Fibroblast of skin of right quadriceps (primary cell): Measurements from ENCODE around the gene LHFPL2.

Source experiments
- DNase-seq: peaks from one replicate; pipeline ENCODE4 v3.0.0-alpha.2; 2013

Gene LHFPL2

DNA sequence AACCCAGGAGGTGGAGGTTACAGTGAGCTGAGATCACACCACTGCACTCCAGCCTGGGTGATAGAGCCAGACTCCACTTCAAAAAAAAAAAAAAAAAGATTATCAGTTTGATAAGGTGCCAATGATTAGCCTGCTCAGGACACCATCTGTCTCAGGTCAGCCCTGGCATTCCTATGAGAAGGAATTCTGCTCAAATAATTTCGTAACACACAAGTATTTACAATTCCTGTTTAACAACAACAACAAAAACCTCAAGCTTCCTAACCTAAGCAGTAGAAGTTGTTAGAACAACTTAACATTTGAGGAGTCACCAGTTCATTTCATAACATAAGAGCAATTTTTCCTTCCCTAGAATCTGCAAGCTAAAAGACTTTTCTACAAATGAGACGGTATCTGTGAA lies 85.0 kb downstream of the LHFPL2 start:
- DNase-seq: no peak

DNA sequence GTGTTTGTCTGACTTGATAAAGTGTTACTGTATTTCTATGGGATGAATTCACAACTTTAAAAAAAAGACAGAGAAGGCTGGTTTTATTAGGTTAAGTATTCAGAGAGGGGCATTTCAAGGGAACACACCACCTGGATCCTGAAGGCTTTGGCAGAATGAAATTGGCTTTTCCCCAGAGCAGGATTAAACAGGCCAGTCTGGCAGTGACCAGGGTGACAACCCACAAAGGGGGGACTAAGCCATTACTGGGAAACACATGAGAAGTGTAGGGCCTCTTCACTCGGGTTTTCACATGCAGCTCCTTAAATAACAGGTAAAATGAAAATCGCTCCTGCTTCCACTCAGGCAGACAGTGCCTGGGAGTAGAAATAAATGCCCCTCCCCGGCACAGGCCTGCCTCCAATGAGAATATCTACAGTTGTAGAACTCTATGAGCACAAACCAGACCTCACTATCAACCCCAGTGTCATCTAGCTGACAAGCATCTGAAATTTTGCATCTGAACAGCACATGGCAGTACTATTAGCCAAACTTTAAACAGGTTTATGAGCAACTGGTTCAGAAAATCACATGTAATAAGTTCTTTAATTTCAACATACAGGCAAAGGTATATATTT lies 85.8 kb downstream of the LHFPL2 start:
- no peak for DNase-seq

DNA sequence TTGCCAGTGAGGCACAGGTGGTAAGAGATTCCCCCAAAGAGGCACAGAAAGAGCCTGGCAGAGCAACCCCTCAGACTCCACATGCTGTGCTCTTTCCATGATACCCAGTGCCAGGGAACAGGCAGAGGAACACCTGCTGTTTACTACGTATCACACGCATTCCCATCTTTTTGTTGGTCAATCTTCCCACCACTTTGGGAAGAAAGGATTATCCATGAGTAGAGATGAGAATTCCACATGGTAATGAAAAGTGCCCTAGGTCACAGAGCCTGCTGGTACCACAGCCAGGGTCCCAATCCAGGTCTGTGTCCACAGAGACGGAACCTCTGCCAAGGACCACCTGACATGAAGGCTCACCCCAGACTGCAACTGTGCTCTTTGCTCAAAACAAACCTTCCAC lies 86.6 kb downstream of the LHFPL2 start:
- no peak for DNase-seq

DNA sequence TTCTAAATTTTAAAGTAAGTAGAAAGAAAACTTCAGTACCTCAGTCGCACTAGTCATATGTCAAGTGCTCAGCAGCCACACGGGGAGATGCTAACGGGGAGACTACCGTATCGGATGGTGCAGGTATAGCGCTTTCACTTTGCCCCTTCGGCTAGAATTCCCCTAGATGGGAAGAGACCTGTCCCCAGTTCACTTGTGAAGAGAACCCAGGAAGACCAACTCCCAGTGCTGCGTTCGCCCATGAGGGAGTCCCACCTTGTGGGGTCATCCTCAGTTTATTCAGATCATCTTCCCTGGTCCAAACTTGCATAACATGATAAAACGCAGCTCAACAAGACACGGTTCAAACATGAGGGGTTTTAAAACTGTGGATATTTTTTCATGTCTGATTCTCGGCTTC lies 87.3 kb downstream of the LHFPL2 start:
- no peak for DNase-seq

DNA sequence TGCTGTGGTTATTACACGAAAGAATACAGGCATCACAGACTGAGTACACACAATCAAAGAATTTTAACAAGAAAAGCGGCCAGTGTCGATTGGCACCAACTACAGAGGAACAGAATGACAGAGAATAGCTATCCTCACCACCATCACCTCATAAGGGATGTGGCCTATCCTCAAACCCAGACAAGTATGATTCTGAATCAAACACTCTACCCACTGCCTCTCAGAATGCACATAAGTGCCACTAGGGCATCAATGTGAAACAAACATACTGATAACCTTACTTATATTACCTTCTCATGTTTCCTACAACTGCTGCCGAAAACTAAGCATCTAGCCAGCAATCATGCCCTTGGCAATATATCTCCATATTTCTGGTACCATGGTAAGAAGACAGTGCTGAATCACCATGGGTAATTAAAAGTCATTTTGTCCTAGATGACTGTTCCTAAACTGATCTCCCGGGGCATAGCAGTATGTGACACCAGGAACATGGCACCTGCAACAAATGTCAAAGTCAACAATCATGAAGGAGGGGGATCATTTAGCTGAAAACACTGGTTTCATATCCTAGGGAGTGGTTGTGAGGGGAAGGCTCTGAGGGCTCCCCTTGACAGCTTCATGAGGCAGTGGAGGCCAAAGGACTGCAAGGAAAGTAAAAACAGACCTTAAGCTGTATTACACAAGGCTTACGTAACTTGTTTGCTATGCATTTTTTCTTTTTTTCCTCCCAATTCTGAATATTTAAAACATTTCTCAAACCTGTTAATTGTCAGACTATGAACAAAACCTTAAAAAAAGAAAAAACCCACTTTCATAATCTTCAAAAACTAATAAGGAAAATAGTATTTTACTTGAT lies 88.3 kb downstream of the LHFPL2 start:
- no peak for DNase-seq

DNA sequence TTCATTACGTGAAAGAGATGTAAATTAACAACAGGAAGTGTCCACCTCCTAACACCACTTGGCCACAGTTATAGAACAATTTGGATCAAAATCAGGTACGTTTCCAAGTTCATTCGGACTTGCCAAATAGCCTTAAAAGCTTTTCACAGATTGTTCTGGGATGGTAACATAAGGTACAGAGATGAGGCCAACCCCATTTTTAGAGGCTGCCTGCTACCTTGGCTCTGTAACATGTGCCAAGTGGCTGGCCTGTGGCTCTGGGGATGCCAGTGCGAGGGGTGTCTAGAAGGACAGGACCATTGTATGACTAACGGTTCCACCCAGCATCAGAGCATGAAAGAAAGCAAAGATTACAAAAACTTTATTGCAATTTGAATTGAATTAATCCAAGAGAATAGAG lies 91.0 kb downstream of the LHFPL2 start:
- DNase-seq: no peak

DNA sequence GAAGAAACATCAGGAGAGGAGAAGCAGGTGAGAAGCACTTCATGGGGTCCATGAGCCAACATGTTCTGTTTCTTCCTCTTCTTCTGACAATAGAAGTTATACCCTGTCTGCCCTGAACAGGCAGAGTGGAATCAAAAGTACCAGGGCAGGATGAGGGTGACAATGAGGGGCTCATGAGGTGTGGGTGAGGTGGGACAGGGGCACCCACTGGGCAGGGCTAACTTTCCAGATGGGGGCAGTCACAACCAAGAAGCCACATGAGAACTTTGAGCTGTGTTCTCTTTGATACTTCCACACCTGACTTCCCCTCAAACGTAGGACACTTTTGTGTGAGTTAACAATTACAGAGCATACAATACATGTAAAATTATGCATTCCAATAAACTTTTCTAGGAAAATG lies 92.7 kb downstream of the LHFPL2 start:
- no peak for DNase-seq

DNA sequence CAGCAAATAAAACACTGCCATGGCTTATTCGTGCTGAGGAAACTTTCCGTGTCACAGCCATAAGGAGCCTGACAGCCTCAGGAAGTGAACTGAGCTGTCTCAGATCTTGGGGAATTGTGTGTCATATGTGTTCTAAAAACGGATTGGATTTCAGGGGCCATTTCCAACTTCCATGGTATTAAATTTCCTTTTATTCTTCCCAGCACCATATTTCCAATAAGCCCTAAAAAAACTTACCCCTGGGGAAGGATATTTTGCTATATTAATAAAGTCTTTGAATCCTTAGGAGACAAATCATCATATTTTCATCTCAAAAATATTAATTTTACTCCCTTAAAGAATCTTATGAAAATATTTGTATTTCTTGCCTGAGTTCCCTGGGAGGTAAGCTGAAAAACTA lies 93.9 kb downstream of the LHFPL2 start:
- DNase-seq: peak; percentile 53

DNA sequence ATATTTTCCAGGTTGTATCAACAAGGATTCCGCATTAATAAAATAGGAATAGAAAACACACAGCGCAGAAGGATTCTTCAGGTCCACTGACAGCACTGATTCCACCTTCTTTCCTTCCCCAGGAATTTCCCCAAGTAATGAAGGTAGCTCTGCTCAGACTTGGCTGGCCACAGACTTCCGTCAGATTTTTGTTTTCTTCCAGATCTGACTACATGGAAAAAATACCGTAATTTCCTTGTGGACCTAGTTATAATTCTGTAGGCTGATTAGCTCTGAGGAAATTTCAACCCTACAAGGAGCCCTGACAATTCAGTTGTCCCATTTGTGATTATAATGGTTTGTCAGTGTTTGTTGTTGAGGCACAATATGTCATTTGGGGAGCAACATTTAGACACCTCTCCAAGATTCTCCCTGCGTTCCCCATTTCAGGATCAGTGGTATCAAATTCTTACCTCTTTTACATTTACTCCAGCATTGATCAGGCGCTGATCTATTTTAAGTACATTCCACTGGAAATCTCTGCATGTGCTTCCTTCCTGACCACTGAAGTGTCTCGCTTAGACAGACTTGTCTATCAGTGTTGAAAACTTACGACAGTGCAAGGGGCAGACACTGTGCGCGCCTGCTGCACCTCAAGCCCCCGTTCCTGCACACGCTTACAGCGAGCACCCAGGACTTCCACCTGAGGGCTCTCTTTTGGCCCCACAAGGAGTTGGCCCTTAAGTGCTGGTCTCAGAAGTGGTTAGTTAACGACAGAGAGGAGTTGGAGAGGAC lies 94.8 kb downstream of the LHFPL2 start:
- DNase-seq: no peak

DNA sequence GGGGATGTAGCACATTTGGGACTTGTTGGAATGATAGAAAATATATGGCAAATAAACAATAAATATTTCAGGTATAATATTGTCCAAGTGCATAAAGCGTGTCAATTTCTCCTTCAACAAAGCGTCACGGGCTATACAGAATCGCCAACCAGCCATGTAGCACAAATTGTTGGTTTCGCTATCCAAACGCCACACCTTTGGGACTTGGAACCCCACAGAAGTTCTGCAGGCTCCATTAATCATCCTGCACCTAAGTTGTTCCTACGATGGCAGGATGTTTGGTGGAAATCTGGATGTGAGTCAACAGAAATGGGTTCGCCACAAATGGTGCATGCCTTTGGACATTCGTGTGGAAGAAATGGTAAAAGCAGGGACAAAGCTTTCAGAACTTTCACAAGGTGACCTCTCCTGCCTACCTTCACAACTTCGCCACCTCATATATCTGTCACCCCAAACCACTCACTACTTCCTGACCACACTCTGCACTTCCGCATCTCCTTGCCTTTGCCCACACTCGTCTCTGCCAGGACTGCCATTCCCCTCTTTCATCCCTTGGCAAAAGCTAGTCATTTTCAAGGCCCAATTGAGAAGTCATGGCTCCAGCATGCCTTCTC lies 95.7 kb downstream of the LHFPL2 start:
- no peak for DNase-seq

DNA sequence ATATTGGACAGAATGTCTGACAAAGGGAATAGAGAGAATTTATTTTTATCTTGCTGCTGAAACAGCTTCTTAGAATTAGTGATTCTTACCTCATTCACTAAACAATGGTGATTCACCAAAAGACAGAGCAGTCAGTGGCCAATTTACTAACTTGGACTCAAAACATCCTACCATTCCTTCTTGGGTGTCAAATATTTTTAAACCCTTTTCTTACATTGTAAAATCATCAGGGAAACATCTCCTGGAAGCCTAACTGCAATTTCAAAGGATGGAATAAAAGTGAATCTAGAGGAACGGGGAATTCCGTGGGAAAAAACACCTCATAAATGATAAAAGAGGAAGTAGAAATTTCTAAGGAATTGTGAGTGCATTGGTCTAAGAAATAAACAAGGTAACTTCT lies 97.7 kb downstream of the LHFPL2 start:
- DNase-seq: peak; percentile 65

DNA sequence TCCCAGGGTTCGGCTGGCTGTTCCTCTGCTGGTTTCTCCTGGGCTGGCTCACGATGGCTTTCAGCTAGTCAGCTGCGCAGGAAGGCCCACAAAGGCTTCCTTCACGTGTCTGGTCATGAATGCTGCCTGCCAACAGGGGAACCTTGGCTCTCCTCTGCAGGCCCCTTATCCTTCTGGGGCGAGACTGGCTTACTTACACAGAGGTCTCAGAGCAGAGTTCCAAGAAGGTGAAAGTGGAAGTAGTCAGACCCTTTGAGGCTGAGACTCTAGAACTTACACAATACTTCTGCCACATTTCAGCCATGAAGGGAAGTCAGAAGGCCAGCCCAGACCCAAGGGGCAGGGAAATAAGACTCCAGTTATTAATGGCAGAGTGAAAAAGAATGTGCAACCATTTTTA lies 99.5 kb downstream of the LHFPL2 start:
- DNase-seq: no peak

DNA sequence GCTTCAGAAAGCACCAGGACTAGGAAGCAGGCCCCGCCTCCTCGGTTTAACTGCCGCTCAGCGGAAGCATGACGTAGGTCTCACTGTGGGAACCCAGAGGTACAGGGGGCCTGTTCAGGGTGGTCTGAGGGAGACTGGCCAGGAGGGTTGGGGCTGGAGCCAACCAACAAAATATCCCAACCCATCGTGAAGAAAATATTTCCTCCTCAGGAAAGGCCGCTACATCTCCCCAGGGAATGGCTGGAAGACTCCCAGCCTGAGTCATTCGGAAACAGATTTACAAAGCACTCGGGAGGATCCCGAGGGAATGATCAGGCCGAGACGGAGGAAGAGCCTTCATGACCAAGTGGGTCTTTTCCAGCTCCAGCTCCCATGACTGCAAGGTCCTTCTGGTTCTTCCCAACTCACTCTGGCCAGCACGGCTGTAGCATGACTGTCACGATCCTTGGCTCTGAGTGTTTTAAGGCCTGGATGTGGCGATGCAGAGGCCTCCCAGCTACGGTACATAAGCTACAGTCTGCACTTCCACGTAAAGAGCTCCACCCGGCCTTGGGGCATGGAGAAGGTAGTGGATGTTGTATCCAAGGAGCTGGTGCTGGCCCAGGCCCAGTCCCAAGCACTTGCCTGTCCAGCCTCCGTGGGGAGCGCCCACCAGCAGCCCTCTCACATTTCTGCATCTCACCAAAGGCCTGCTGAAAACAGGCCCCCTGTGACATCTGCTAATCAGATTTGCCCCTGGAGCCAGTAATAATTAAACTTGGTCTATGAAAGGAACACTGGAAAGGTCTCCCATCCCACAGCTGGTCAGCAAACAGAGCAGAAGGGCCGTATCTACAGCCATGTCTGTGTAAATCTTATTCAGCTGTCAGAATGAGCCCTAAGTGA lies 100.6 kb downstream of the LHFPL2 start:
- DNase-seq: peak; percentile 94

DNA sequence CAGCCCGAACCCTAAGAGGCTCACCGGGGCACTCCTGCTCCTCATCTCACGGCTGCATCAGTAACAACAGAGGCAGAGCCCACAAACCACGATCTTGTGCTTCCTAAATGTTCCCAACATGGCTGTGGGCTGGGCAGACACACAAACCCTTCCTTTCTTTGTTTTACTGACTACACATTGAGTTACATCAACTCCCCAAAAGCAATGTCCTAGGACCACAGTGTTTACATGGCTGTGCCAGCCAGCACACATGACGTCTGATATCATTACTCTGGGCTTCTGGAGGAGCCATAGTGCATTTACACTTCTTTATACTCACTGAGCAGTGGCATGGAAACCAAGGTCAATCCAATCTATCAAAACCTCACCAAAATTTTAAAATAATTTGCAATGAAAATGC lies 101.4 kb downstream of the LHFPL2 start:
- DNase-seq: no peak

DNA sequence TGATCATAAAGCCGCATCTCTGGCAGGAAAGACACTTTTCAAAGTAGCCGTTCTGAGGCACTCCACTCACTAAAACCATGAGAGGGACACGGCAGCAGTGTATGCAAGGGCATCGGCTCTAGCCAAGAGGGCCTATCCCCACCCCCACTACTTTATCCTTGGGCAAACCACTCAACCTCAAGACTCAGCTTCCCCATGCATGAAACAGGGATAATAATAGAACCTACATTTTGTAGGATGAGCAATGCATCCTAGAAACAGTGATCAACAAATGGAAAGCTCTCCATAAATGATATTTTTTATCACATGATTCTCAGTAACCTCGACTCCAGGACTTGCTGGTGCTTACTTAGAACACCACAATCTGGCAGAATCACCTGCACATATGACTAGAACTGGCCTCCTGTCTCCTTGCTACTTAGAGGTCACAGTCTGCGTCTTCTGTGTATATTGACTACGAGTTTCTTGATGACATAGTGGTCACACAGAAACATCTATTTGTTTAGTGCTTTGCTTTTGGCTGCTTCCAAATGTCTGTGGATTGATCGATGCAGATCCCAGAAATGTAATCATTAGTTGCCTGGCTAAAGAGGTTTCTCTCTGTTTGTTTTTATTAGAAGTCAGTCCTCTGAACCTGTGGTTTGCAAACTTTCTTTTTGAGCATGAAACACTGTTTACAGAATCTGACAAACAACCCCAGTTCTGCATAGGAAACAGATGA lies 102.1 kb downstream of the LHFPL2 start:
- DNase-seq: no peak

DNA sequence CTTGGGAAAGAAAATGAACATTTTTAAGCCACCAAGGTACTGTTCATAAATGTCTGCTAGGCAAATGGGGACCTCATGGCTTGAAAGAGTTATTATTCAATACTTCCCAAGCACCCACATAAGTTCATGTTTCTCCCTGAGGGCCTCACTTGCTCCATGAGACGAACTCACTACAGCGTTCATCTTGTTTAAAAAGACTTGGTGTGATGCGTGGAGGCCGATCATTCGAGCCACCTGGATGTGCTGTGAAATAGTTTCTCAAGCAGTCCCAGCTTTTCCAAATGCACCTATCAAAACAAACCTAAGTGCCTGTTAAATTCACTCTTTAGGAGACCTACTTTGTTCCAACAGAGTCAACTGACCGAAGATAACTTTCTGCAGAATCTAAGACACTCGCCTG lies 103.2 kb downstream of the LHFPL2 start:
- no peak for DNase-seq

DNA sequence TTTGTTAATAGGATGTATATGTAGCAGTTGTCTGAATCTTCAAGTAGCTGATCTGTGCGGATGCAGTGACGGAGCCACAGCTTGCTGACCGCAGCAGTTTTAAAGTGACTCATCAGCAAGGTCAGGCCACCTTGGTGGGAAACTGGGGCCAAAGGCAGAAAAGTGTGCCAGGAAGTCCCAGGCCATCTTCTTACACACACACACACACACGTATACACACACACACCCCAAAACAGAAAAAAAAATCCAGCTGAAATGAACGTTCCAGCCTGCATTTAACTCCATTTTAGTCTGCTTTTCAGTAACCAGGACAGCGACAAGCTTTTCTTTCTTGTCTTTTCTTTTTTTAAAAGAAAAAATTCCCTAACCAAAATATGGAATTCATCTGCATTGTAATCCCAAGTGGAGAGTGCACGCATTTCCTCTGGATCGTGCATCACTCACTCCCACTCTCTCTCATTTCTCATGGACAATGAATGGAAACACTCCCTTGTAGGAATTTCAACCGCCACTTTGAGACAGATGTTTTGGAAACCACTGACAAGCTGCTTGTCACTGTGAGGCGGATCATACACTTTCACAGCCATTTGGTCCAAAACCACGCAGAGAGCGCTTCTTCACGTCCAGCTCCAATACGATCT lies 103.9 kb downstream of the LHFPL2 start:
- DNase-seq: peak; percentile 81

DNA sequence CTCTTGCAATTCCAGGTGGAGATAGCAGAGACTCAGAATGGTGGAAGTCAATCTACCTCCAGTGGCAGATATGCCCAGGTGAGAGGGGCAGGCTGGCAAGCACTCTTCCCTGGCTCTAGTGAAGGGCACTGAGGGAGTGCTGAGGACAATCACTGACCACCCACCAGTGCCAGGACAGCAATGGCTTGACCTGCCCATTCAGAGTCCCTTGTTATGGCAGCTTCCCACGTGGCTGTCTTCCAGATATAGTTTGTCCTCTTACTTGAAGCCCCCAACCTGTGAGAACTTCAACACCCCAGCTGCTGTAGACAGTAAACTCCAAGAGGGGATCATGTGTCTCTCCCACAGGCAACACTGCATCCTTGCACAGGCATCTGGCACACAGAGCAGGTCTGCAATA lies 104.7 kb downstream of the LHFPL2 start:
- DNase-seq: no peak

DNA sequence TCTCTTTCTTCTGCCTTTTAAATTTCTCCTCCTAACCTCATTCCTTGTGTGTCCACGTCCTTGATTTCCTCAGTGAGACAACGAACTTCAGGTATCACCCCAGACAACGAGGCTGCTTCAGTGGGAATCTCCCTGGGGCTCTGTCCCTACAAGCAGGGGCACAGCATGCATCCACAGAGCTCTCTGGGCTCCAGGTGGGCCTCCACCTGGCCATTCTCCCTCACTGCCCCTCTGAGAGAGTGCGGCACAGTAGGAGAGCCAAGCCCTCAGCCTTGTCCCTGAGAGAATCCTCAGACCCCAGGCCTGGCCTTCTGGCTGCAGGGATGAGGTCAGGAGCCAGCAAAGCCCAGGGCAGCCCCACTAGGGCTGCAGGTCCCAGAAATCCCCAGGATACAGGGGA lies 105.3 kb downstream of the LHFPL2 start:
- no peak for DNase-seq

DNA sequence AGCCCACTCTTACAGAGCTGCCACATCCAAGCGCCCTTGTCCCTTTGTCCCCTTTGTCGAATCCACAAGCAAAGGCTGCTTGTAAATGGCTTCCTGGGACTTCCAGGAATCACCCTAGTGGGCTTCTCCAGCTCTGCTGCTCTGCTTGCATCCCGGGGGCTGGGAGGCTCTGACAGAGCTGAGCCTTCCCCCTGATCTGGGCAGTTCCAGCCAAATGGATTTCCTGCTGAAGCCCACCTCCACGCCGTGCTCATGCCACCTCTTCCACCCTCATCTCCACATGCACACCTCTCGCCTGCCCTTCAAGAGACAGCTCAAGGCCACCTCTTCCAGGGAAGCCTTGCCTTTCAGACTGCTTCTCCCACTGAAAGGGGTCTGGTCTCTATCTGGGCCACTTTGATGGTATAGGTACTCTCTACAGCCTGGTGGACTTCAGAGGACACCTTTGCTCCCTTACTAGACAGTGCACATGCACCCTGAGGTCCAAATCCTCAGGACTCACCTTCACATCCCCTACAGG lies 106.2 kb downstream of the LHFPL2 start:
- DNase-seq: no peak

DNA sequence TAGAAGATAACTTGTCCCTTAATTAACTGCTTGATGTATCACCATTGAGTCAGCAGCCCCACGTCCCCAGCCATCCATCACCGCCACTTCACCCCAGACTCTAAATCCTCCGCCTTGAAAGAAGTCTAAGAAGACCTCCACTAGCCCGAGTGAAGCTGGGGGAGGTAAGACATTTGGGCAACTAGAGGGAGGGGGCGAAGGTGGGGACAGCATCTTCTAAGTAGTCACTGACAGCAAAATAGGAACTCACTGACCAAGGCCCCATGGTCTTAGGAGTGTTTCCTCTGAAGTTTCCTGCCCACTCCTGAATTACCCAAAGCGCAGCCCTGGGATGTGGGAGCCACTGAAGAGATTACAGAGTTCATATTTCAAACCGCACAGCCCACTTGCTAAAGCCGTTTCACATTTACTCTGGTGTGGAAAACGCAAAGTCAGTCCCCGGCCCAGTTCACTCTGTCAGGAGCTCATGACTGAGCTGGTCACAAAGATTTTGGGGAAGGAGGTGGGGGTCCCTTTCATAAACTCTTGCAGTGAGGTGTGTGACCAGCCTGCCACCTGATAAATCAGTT lies 107.4 kb downstream of the LHFPL2 start:
- DNase-seq: no peak
